BE2C (cell line): ENCODE results near the gene SYNE1. TPM values are rescaled to one million over a fixed set of nuclear protein-coding genes. Genes with fewer than 3 reads are reported as not detected.
"Not testable (repeated sequence)": the region's sequence is repeated elsewhere in the genome, so short reads cannot be mapped to it uniquely, and the experiment has no call there.

ENCODE experiments used
- DNase-seq: peaks from one replicate; pipeline ENCODE4 v3.0.0-alpha.2; 2020
- H3K27me3 ChIP-seq: fragments of 250-450 bp; sonication (Bioruptor Pico); 2 replicates; pipeline ENCODE4 v1.5.1; 2020; ENCODE audit warnings: mild to moderate bottlenecking
- H3K36me3 ChIP-seq: fragments of 250-450 bp; sonication (Bioruptor Pico); 2 replicates; pipeline ENCODE4 v1.5.1; 2020; ENCODE audit warnings: mild to moderate bottlenecking
- H3K4me1 ChIP-seq: fragments of 250-450 bp; sonication (Bioruptor Pico); 2 replicates; pipeline ENCODE4 v1.5.1; 2020
- H3K4me3 ChIP-seq: 2 replicates; pipeline ENCODE4 v1.5.1; 2011; ENCODE audit warnings: low read depth, low read length
- H3K9me3 ChIP-seq: fragments of 250-450 bp; sonication (Bioruptor Pico); 2 replicates; pipeline ENCODE4 v1.5.1; 2020
- polyA plus RNA-seq: library from polyadenylated mRNA; unstranded; fragments of >200 nt; gene quantifications from one replicate; pipeline ENCODE4 v1.2.1, GENCODE V29; 2012; ENCODE audit warnings: low read depth, missing spikeins; ENCODE audit not compliant: insufficient read length, insufficient read depth
- TF ChIP-seq, protein P1 (sequence below): IDR thresholded peaks from 2 replicates; pipeline ENCODE4 v1.5.1; 2012; ENCODE audit warnings: mild to moderate bottlenecking, low read depth, low read length

The SYNE1 gene, protein sequence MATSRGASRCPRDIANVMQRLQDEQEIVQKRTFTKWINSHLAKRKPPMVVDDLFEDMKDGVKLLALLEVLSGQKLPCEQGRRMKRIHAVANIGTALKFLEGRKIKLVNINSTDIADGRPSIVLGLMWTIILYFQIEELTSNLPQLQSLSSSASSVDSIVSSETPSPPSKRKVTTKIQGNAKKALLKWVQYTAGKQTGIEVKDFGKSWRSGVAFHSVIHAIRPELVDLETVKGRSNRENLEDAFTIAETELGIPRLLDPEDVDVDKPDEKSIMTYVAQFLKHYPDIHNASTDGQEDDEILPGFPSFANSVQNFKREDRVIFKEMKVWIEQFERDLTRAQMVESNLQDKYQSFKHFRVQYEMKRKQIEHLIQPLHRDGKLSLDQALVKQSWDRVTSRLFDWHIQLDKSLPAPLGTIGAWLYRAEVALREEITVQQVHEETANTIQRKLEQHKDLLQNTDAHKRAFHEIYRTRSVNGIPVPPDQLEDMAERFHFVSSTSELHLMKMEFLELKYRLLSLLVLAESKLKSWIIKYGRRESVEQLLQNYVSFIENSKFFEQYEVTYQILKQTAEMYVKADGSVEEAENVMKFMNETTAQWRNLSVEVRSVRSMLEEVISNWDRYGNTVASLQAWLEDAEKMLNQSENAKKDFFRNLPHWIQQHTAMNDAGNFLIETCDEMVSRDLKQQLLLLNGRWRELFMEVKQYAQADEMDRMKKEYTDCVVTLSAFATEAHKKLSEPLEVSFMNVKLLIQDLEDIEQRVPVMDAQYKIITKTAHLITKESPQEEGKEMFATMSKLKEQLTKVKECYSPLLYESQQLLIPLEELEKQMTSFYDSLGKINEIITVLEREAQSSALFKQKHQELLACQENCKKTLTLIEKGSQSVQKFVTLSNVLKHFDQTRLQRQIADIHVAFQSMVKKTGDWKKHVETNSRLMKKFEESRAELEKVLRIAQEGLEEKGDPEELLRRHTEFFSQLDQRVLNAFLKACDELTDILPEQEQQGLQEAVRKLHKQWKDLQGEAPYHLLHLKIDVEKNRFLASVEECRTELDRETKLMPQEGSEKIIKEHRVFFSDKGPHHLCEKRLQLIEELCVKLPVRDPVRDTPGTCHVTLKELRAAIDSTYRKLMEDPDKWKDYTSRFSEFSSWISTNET (N-terminal part only)
- polyA plus RNA-seq, result 12.0 TPM

DNA sequence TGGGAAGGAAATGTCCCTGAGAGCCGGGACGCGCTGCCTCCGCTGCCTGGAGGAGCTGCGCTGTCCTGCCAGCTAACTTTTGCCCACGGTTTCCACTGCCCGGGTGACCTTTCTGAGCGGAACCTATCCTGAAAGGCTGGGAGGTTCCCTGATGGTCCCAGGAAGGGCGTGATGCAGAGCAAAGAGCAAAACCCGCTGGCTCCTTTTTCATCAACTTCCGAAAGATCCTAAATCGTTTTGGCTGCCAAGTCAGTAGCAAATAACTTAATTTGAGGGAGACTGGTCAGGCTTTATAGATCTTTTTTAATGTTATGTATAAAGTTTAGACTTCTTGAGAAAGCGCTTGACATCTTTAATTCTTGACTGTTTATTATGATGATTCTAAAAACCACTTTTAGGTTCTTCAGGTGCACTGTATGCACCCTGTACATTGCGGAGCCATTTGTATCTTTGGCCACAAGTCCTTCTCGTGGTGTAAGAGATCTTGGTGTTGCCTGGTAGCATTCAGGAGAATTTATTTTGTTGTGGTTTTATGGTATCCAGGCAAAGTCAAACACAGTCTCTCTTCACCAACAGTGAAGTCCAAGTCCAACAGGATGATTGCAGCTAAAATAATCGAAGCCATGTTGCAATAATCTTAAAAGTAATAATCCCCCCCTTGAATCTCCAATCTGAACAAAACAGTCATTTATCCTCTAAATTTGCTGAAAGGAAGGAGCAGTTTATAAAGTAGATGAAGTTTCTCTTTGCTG lies at the start of gene SYNE1:
Gene SYNE1, minus strand, starts transcription at position 67 of the 752 bp plus-strand sequence. CDS start 9,031 bp downstream, outside the sequence.
- TF ChIP-seq, protein P1, sequence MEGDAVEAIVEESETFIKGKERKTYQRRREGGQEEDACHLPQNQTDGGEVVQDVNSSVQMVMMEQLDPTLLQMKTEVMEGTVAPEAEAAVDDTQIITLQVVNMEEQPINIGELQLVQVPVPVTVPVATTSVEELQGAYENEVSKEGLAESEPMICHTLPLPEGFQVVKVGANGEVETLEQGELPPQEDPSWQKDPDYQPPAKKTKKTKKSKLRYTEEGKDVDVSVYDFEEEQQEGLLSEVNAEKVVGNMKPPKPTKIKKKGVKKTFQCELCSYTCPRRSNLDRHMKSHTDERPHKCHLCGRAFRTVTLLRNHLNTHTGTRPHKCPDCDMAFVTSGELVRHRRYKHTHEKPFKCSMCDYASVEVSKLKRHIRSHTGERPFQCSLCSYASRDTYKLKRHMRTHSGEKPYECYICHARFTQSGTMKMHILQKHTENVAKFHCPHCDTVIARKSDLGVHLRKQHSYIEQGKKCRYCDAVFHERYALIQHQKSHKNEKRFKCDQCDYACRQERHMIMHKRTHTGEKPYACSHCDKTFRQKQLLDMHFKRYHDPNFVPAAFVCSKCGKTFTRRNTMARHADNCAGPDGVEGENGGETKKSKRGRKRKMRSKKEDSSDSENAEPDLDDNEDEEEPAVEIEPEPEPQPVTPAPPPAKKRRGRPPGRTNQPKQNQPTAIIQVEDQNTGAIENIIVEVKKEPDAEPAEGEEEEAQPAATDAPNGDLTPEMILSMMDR, result no peak
- 0 out of 2 replicates have a peak, but pooled peaks cover 3% of the 10 kb centered on the region for H3K4me1 ChIP-seq
- no peak for DNase-seq
- H3K4me3 ChIP-seq, result peak within 1 kb of the TSS; percentile 52
- peaks cover 38% of the 10 kb centered on the region for H3K27me3 ChIP-seq
- H3K9me3 ChIP-seq, result no peaks in the 10 kb centered on the region
- H3K36me3 ChIP-seq, result no peaks in the 10 kb centered on the region

DNA sequence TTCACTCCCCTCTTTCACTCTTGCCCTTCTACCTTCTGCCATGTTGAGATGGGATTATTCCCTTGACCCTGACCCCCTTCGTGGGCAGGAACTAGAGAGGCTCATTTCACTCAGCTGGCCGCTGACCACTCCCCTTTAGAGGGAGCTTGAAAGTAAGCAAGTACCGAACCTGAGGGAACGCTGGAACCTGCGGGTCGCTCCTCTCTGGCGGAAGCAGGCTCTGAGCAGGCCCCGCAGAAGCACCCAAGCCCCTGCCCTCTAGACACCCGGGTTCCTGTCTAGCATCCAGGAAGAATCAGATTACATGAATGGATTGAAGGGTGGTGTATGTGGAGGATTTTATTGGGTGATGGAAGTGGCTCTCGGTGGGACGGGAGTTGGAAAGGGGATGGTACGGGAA lies 48.7 kb upstream of the SYNE1 start:
- TF ChIP-seq, protein P1, result no peak
- Histone ChIP-seq H3K27me3 (no peaks in the 10 kb centered on the region; the same call in 1 of the 2 replicates), H3K36me3 (no peaks in the 10 kb centered on the region), H3K4me3 (no peak overlapping the region), H3K4me1 (no peaks in the 10 kb centered on the region), H3K9me3 (no peaks in the 10 kb centered on the region)
- no peak for DNase-seq

DNA sequence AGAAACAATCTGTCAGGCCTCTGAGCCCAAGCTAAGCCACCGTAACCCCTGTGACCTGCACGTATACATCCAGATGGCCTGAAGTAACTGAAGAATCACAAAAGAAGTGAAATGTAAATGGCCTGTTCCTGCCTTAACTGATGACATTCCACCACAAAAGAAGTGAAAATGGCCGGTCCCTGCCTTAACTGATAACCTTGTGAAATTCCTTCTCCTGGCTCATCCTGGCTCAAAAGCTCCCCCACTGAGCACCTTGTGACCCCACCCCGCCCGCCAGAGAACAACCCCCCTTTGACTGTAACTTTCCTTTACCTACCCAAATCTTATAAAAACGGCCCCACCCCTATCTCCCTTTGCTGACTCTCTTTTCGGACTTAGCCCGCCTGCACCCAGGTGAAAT lies 45.8 kb upstream of the SYNE1 start:
- H3K27me3 ChIP-seq, H3K4me1 ChIP-seq: not testable (repeated sequence)

DNA sequence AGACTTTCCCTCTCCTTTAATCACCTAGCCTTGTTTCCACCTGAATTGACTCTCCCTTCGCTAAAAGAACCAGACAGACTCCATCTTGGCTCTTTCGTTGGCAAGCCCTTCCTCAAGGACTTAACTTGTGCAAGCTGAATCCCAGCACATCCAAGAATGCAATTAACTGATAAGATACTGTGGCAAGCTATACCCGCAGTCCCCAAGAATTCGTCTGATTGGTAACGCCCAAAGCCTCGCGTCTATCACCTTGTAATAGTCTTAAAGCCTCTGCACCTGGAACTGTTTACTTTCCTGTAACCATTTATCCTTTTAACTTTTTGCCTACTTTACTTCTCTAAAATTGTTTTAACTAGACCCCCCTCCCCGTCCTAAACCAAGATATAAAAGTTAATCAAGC lies 45.0 kb upstream of the SYNE1 start:
- H3K36me3 ChIP-seq, result no peaks in the 10 kb centered on the region
- H3K9me3 ChIP-seq, result no peaks in the 10 kb centered on the region
- no peaks in the 10 kb centered on the region for H3K4me1 ChIP-seq
- H3K27me3 ChIP-seq, result no peaks in the 10 kb centered on the region; the same call in 1 of the 2 replicates
- no peak for DNase-seq
- TF ChIP-seq, protein P1, result no peak
- no peak overlapping the region for H3K4me3 ChIP-seq

More for the DNA sequence above, 45.8 kb upstream of the SYNE1 start:
- not testable (repeated sequence) for H3K4me3 ChIP-seq, DNase-seq, H3K9me3 ChIP-seq, H3K36me3 ChIP-seq

DNA sequence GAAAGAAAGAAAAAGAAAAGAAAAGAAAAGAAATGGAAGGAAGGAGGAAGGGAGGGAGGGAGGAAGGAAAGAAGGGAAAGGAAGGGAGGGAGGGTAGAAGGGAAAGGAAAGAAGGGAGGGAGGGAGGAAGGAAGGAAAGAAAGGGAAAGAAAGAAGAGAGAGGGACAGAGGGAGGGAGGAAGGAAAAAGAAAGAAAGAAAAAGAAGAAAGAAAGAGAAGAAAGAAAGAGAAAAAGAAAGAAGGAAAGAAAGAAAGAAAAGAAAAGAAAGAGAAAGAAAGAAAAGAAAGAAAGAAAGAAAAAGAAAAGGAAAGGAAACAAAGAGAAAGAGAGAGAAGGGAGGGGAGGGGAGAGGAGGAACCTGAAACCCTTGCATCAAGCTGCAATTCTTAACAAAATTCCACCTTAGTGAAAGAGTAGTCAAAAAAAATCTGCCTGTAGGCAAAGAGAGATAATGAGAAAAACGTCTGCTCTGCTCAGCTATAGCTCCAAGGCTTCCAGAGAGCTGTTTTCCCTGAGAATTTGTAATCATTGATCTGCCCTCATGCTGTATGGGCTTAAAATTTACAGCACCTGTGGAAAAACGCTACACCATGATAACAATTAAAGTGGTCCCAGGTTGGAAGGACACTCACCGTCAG lies 43.8 kb upstream of the SYNE1 start:
- no peaks in the 10 kb centered on the region; the same call in 1 of the 2 replicates for H3K27me3 ChIP-seq
- TF ChIP-seq, protein P1, result no peak
- no peaks in the 10 kb centered on the region for H3K36me3 ChIP-seq
- DNase-seq, result no peak
- H3K4me1 ChIP-seq, result no peaks in the 10 kb centered on the region
- H3K9me3 ChIP-seq, result no peaks in the 10 kb centered on the region
- H3K4me3 ChIP-seq, result no peak overlapping the region
